Activated CD4-positive, alpha-beta T cell treated with anti-CD3 and anti-CD28 coated beads, Interleukin-2, amount 10 ng/mL, durations not matched to agents 7 days and 5 days (primary cell): ENCODE measurements around the gene REXO5. TPM values are rescaled to one million over a fixed set of nuclear protein-coding genes. Genes with fewer than 3 reads are reported as not detected.

Experiments
- CTCF ChIA-PET: fragments of 350-600 bp; sonication (Branson Sonifier 250); formaldehyde crosslinking; loops from one replicate; lab custom pipeline; 2021; ENCODE audit warnings: antibody characterized with exemption; lab: Charles Lee
- POLR2A ChIA-PET: fragments of 350-600 bp; sonication (Branson Sonifier 250); formaldehyde crosslinking; loops from one replicate; lab custom pipeline; 2021; ENCODE audit warnings: antibody characterized with exemption; lab: Charles Lee
- DNase-seq: peaks from one replicate; pipeline ENCODE4 v3.0.0-alpha.2; 2020
- H3K27ac Mint-ChIP-seq: one replicate; pipeline ENCODE4 v1.8.0; 2021; ENCODE audit warnings: mild to moderate bottlenecking, moderate library complexity, mixed read lengths
- H3K27me3 Mint-ChIP-seq: one replicate; pipeline ENCODE4 v1.8.0; 2021; ENCODE audit warnings: mixed read lengths
- H3K36me3 Mint-ChIP-seq: one replicate; pipeline ENCODE4 v1.8.0; 2021; ENCODE audit warnings: low read depth, mixed read lengths
- H3K4me1 Mint-ChIP-seq: one replicate; pipeline ENCODE4 v1.8.0; 2021; ENCODE audit warnings: mixed read lengths
- H3K4me3 Mint-ChIP-seq: one replicate; pipeline ENCODE4 v1.8.0; 2021; ENCODE audit warnings: mild to moderate bottlenecking, moderate library complexity, mixed read lengths
- H3K9me3 Mint-ChIP-seq: one replicate; pipeline ENCODE4 v1.8.0; 2021; ENCODE audit warnings: mixed read lengths
- total RNA-seq, 2 experiments: library from RNA; stranded (reverse); gene quantifications; one replicate each; pipeline ENCODE4 v1.2.3, GENCODE V29; 2021

REXO5 gene
- total RNA-seq, 2 experiments from 2014 or later: 9.8 to 11.0 TPM

- peak overlapping the region; percentile 94 for H3K27ac Mint-ChIP-seq
- no peaks in the 10 kb centered on the region for H3K9me3 Mint-ChIP-seq
- H3K36me3 Mint-ChIP-seq: peaks cover 10% of the 10 kb centered on the region
- H3K4me3 Mint-ChIP-seq: peak overlapping the region; percentile 96
- CTCF ChIA-PET: no interaction called here
- H3K27me3 Mint-ChIP-seq: no peaks in the 10 kb centered on the region
- no peak for DNase-seq
- POLR2A ChIA-PET: no interaction called here
- H3K4me1 Mint-ChIP-seq: peaks cover 40% of the 10 kb centered on the region
These were observed 1.5 kb downstream of the REXO5 start for GRCh38 chr16:20807862-20808261.

- no peak for DNase-seq
- Mint-ChIP-seq H3K27me3 (no peaks in the 10 kb centered on the region), H3K4me1 (peaks cover 33% of the 10 kb centered on the region), H3K36me3 (peaks cover 32% of the 10 kb centered on the region), H3K4me3 (no peak overlapping the region), H3K27ac (no peak overlapping the region), H3K9me3 (no peaks in the 10 kb centered on the region)
- ChIA-PET POLR2A (no interaction called here), CTCF (no interaction called here)
These were observed 5.6 kb downstream of the REXO5 start for GRCh38 chr16:20811889-20812439.

GRCh38 chr16:20812510-20812909 is 6.2 kb downstream of the REXO5 start:
- Mint-ChIP-seq H3K27me3 (no peaks in the 10 kb centered on the region), H3K4me1 (peaks cover 30% of the 10 kb centered on the region), H3K4me3 (no peak overlapping the region), H3K36me3 (peaks cover 32% of the 10 kb centered on the region), H3K27ac (no peak overlapping the region), H3K9me3 (no peaks in the 10 kb centered on the region)
- ChIA-PET CTCF (interaction anchor here (0.9 to 1.1 kb wide), 2 partner anchors 9 to 71 kb away, joined by 3 to 4 read pairs; no protein-coding TSS in a partner anchor), POLR2A (no interaction called here)
- no peak for DNase-seq

GRCh38 chr16:20814784-20815183 is 8.5 kb downstream of the REXO5 start:
- CTCF ChIA-PET: interaction anchor here (0.7 to 1.3 kb wide), 2 partner anchors 9 to 11 kb away, joined by 3 to 4 read pairs; partner anchors contain the start of genes ERI2 and REXO5
- no peak for DNase-seq
- H3K27me3 Mint-ChIP-seq: no peaks in the 10 kb centered on the region
- POLR2A ChIA-PET: interaction anchor here (1.1 kb wide), 1 partner anchor 9 kb away, joined by 3 read pairs; the partner anchor contains the start of genes ERI2 and REXO5
- peak overlapping the region; percentile 7 for H3K27ac Mint-ChIP-seq
- H3K36me3 Mint-ChIP-seq: peaks cover 36% of the 10 kb centered on the region
- H3K4me1 Mint-ChIP-seq: peaks cover 17% of the 10 kb centered on the region
- H3K9me3 Mint-ChIP-seq: no peaks in the 10 kb centered on the region
- H3K4me3 Mint-ChIP-seq: no peak overlapping the region

GRCh38 chr16:20818929-20819585 is 12.7 kb downstream of the REXO5 start:
- no peaks in the 10 kb centered on the region for H3K27me3 Mint-ChIP-seq
- no peak overlapping the region for H3K27ac Mint-ChIP-seq
- ChIA-PET CTCF (interaction anchor here (1.0 to 1.7 kb wide), 3 partner anchors 12 to 44 kb away, joined by 3 to 4 read pairs (median 4); no protein-coding TSS in a partner anchor), POLR2A (no interaction called here)
- peaks cover 23% of the 10 kb centered on the region for H3K4me1 Mint-ChIP-seq
- no peak for DNase-seq
- H3K9me3 Mint-ChIP-seq: no peaks in the 10 kb centered on the region
- H3K36me3 Mint-ChIP-seq: peaks cover 52% of the 10 kb centered on the region
- no peak overlapping the region for H3K4me3 Mint-ChIP-seq

- H3K4me1 Mint-ChIP-seq: peaks cover 13% of the 10 kb centered on the region
- no peaks in the 10 kb centered on the region for H3K27me3 Mint-ChIP-seq
- no peak overlapping the region for H3K27ac Mint-ChIP-seq
- ChIA-PET POLR2A (no interaction called here), CTCF (interaction anchor here (1.3 kb wide), 1 partner anchor 9 kb away, joined by 4 read pairs; no protein-coding TSS in a partner anchor)
- no peak overlapping the region for H3K4me3 Mint-ChIP-seq
- no peak for DNase-seq
- H3K9me3 Mint-ChIP-seq: no peaks in the 10 kb centered on the region
- H3K36me3 Mint-ChIP-seq: peaks cover 43% of the 10 kb centered on the region
These were observed 15.4 kb downstream of the REXO5 start for GRCh38 chr16:20821682-20822081.

GRCh38 chr16:20822521-20823325 is 16.4 kb downstream of the REXO5 start:
- Mint-ChIP-seq H3K4me3 (no peak overlapping the region), H3K27ac (peak overlapping the region; percentile 48)
- CTCF ChIA-PET: no interaction called here

GRCh38 chr16:20826039-20826566 is 19.8 kb downstream of the REXO5 start:
- H3K9me3 Mint-ChIP-seq: no peaks in the 10 kb centered on the region
- H3K4me1 Mint-ChIP-seq: peaks cover 13% of the 10 kb centered on the region
- peaks cover 28% of the 10 kb centered on the region for H3K36me3 Mint-ChIP-seq
- no peaks in the 10 kb centered on the region for H3K27me3 Mint-ChIP-seq
- CTCF ChIA-PET: interaction anchor here (0.9 kb wide), 1 partner anchor 12 kb away, joined by 3 read pairs; no protein-coding TSS in a partner anchor
- H3K4me3 Mint-ChIP-seq: no peak overlapping the region
- no peak overlapping the region for H3K27ac Mint-ChIP-seq
- DNase-seq: no peak
- POLR2A ChIA-PET: no interaction called here

More at GRCh38 chr16:20822521-20823325, 16.4 kb downstream of the REXO5 start:
- H3K36me3 Mint-ChIP-seq: peaks cover 42% of the 10 kb centered on the region
- H3K27me3 Mint-ChIP-seq: no peaks in the 10 kb centered on the region
- POLR2A ChIA-PET: no interaction called here
- no peaks in the 10 kb centered on the region for H3K9me3 Mint-ChIP-seq
- no peak for DNase-seq
- H3K4me1 Mint-ChIP-seq: peaks cover 13% of the 10 kb centered on the region

GRCh38 chr16:20829536-20829935 is 23.2 kb downstream of the REXO5 start:
- POLR2A ChIA-PET: interaction anchor here (0.6 kb wide), 2 partner anchors 10 to 48 kb away, joined by 4 to 5 read pairs; no protein-coding TSS in a partner anchor

GRCh38 chr16:20830372-20830771 is 24.0 kb downstream of the REXO5 start:
- ChIA-PET CTCF (no interaction called here), POLR2A (no interaction called here)
- DNase-seq: no peak
- peaks cover 4% of the 10 kb centered on the region for H3K9me3 Mint-ChIP-seq
- H3K27me3 Mint-ChIP-seq: no peaks in the 10 kb centered on the region
- H3K36me3 Mint-ChIP-seq: peaks cover 31% of the 10 kb centered on the region
- no peak overlapping the region for H3K4me3 Mint-ChIP-seq
- no peaks in the 10 kb centered on the region for H3K4me1 Mint-ChIP-seq
- H3K27ac Mint-ChIP-seq: no peak overlapping the region

More at GRCh38 chr16:20829536-20829935, 23.2 kb downstream of the REXO5 start:
- no peak for DNase-seq
- no peaks in the 10 kb centered on the region for H3K4me1 Mint-ChIP-seq
- peaks cover 26% of the 10 kb centered on the region for H3K36me3 Mint-ChIP-seq
- CTCF ChIA-PET: no interaction called here
- H3K27me3 Mint-ChIP-seq: no peaks in the 10 kb centered on the region
- H3K27ac Mint-ChIP-seq: no peak overlapping the region
- H3K9me3 Mint-ChIP-seq: peaks cover 1% of the 10 kb centered on the region
- H3K4me3 Mint-ChIP-seq: no peak overlapping the region

GRCh38 chr16:20833086-20833485 is 26.8 kb downstream of the REXO5 start:
- Mint-ChIP-seq H3K4me1 (no peaks in the 10 kb centered on the region), H3K27me3 (no peaks in the 10 kb centered on the region)

GRCh38 chr16:20838240-20838639 is 31.9 kb downstream of the REXO5 start:
- DNase-seq: no peak
- peaks cover 68% of the 10 kb centered on the region for H3K36me3 Mint-ChIP-seq
- H3K27me3 Mint-ChIP-seq: no peaks in the 10 kb centered on the region
- H3K27ac Mint-ChIP-seq: no peak overlapping the region
- CTCF ChIA-PET: no interaction called here
- H3K4me3 Mint-ChIP-seq: no peak overlapping the region
- POLR2A ChIA-PET: no interaction called here
- peaks cover 5% of the 10 kb centered on the region for H3K4me1 Mint-ChIP-seq
- H3K9me3 Mint-ChIP-seq: peaks cover 18% of the 10 kb centered on the region

More at GRCh38 chr16:20833086-20833485, 26.8 kb downstream of the REXO5 start:
- ChIA-PET CTCF (interaction anchor here (0.7 to 1.2 kb wide), 2 partner anchors 13 kb away, joined by 3 read pairs; no protein-coding TSS in a partner anchor), POLR2A (no interaction called here)
- Mint-ChIP-seq H3K4me3 (no peak overlapping the region), H3K36me3 (peaks cover 50% of the 10 kb centered on the region), H3K27ac (no peak overlapping the region), H3K9me3 (peaks cover 18% of the 10 kb centered on the region)
- DNase-seq: no peak
